ENCODE measurements around the gene OR52N4. TPM values are rescaled to one million over a fixed set of nuclear protein-coding genes. Genes with fewer than 3 reads are reported as not detected.

OR52N4 gene
- total RNA-seq, 1 donor from 2014 or later = not detected

DNA sequence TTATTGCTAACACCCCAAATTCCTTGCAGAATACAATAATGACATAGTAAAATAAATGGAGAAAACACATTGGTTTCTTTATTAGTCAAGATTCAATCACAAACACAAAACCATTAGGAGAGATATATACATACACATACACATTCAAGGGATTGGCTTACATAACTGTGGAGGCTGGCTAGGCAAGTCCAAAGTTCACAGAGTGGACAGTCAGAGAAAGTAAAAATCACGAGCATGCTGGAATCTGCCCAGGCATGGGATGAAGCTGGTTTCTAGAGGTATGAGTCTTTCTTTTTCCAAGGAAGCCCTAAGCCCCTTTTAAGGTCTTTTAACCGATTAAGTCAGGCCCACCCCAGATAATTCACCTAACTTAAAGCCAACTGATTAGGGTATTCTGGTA is 31.4 kb upstream of the OR52N4 start:
- H3K27me3 ChIP-seq (ENCODE audit: control insufficient read depth, insufficient read depth, low read length) = no peaks in the 10 kb centered on the region
- no peaks in the 10 kb centered on the region for H3K36me3 ChIP-seq (ENCODE audit: control insufficient read depth, insufficient read depth, low read length)
- TF ChIP-seq, protein P1, sequence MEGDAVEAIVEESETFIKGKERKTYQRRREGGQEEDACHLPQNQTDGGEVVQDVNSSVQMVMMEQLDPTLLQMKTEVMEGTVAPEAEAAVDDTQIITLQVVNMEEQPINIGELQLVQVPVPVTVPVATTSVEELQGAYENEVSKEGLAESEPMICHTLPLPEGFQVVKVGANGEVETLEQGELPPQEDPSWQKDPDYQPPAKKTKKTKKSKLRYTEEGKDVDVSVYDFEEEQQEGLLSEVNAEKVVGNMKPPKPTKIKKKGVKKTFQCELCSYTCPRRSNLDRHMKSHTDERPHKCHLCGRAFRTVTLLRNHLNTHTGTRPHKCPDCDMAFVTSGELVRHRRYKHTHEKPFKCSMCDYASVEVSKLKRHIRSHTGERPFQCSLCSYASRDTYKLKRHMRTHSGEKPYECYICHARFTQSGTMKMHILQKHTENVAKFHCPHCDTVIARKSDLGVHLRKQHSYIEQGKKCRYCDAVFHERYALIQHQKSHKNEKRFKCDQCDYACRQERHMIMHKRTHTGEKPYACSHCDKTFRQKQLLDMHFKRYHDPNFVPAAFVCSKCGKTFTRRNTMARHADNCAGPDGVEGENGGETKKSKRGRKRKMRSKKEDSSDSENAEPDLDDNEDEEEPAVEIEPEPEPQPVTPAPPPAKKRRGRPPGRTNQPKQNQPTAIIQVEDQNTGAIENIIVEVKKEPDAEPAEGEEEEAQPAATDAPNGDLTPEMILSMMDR (IDR thresholded peaks at IDR 0.05; ENCODE audit: insufficient read depth, low read length, poor library complexity, severe bottlenecking) = no peak
- no peak overlapping the region for H3K4me3 ChIP-seq (ENCODE audit: low read depth, low read length)
- DNase-seq (ENCODE audit: low read depth) = no peak

DNA sequence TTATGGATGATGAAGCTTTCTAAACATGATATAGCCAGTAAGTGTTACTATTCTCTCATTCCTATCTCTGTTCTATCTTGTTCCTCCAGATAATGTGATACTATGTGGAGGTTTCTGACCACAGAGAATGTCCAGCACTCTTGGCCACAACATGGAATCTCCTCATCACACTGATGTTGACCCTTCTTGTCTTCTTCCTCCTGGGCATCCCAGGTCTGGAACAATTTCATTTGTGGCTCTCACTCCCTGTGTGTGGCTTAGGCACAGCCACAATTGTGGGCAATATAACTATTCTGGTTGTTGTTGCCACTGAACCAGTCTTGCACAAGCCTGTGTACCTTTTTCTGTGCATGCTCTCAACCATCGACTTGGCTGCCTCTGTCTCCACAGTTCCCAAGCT is 27.7 kb upstream of the OR52N4 start:
- no peak for DNase-seq (ENCODE audit: low read depth)
- TF ChIP-seq, protein P1 (IDR thresholded peaks at IDR 0.05; ENCODE audit: insufficient read depth, low read length, poor library complexity, severe bottlenecking) = no peak
- no peak overlapping the region for H3K4me3 ChIP-seq (ENCODE audit: low read depth, low read length)

DNA sequence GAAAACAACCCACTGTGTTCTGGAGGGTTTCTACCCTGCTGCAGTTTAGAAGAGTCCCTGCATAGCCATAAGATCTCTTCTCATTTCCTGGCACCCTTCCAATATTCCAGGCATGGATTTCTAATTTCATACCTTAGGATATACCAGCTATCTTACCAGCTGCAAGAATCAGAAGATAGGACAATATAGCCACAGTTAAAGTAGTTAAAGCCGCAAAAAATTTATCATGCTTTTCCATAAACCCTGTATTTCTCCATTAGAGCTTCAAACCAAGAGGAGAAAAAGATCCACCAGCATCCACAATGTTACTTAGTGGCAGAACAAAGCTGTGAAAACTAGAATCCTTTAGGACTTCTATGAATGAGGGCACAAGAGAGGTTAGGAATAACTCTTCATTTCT is 26.4 kb upstream of the OR52N4 start:
- Histone ChIP-seq H3K27me3 (ENCODE audit: control insufficient read depth, insufficient read depth, low read length) (no peaks in the 10 kb centered on the region), H3K36me3 (ENCODE audit: control insufficient read depth, insufficient read depth, low read length) (no peaks in the 10 kb centered on the region), H3K4me3 (ENCODE audit: low read depth, low read length) (no peak overlapping the region)
- TF ChIP-seq, protein P1 (IDR thresholded peaks at IDR 0.05; ENCODE audit: insufficient read depth, low read length, poor library complexity, severe bottlenecking) = no peak
- DNase-seq (ENCODE audit: low read depth) = no peak

More for the DNA sequence above, 27.7 kb upstream of the OR52N4 start:
- no peaks in the 10 kb centered on the region for H3K27me3 ChIP-seq (ENCODE audit: control insufficient read depth, insufficient read depth, low read length)
- no peaks in the 10 kb centered on the region for H3K36me3 ChIP-seq (ENCODE audit: control insufficient read depth, insufficient read depth, low read length)

DNA sequence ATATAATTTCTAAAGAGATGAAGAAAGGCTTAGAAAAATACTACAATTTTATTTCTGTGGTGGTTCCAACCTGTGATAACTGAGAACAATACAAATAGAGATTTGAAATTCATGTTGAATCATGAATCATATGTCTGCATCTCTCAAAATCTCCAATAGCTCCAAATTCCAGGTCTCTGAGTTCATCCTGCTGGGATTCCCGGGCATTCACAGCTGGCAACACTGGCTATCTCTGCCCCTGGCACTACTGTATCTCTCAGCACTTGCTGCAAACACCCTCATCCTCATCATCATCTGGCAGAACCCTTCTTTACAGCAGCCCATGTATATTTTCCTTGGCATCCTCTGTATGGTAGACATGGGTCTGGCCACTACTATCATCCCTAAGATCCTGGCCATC is 17.6 kb upstream of the OR52N4 start, which contains the start of gene OR56B1:
OR56B1 (plus strand) TSS at position 53 of the 400 bp plus-strand sequence; CDS start at position 122, 69 bp downstream.
- no peaks in the 10 kb centered on the region for H3K36me3 ChIP-seq (ENCODE audit: control insufficient read depth, insufficient read depth, low read length)
- no peak for DNase-seq (ENCODE audit: low read depth)
- H3K4me3 ChIP-seq (ENCODE audit: low read depth, low read length) = no peak within 1 kb of the TSS
- TF ChIP-seq, protein P1 (IDR thresholded peaks at IDR 0.05; ENCODE audit: insufficient read depth, low read length, poor library complexity, severe bottlenecking) = no peak
- no peaks in the 10 kb centered on the region for H3K27me3 ChIP-seq (ENCODE audit: control insufficient read depth, insufficient read depth, low read length)

DNA sequence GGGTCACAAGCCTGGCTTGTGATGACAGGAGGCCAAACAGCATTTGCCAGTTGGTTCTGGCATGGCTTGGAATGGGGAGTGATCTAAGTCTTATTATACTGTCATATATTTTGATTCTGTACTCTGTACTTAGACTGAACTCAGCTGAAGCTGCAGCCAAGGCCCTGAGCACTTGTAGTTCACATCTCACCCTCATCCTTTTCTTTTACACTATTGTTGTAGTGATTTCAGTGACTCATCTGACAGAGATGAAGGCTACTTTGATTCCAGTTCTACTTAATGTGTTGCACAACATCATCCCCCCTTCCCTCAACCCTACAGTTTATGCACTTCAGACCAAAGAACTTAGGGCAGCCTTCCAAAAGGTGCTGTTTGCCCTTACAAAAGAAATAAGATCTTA is 17.0 kb upstream of the OR52N4 start:
- Histone ChIP-seq H3K4me3 (ENCODE audit: low read depth, low read length) (no peak overlapping the region), H3K27me3 (ENCODE audit: control insufficient read depth, insufficient read depth, low read length) (no peaks in the 10 kb centered on the region), H3K36me3 (ENCODE audit: control insufficient read depth, insufficient read depth, low read length) (no peaks in the 10 kb centered on the region)
- DNase-seq (ENCODE audit: low read depth) = no peak
- TF ChIP-seq, protein P1 (IDR thresholded peaks at IDR 0.05; ENCODE audit: insufficient read depth, low read length, poor library complexity, severe bottlenecking) = no peak

DNA sequence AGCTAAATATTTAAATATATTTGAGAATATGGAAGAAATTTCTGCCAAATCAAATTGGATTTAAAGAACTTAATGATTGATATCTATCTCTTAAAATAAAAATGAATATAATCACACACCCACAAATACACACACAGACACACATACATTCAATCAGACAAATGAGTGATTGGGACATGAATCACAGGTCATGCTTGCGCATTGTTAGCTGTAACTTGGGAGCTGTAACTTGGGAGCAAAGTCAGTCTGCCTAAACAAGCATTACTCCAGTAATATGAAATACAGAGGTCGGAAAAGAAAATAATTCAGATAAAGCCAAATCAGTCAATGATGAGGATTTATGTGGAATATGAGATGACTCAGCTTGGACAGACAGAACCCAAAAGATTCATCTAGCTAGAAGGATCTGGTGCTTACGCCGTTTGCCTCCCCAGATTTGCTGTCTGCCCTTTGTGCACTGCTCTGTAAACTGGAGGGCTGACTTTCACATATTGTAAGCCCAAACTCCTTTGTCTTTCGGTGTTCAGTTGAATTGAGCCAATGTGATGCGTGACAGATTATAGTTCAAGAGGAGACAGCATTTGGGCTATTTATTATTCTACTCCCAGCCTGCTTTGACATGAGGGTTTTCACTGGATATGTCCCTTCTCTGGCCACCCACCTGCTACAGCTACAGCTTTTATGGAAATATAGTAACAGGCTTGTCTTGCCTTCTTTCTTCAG is 16.2 kb upstream of the OR52N4 start:
- TF ChIP-seq, protein P1 (IDR thresholded peaks at IDR 0.05; ENCODE audit: insufficient read depth, low read length, poor library complexity, severe bottlenecking) = no peak
- DNase-seq (ENCODE audit: low read depth) = no peak
- Histone ChIP-seq H3K4me3 (ENCODE audit: low read depth, low read length) (no peak overlapping the region), H3K27me3 (ENCODE audit: control insufficient read depth, insufficient read depth, low read length) (no peaks in the 10 kb centered on the region), H3K36me3 (ENCODE audit: control insufficient read depth, insufficient read depth, low read length) (no peaks in the 10 kb centered on the region)

Data from kidney epithelial cell (primary cell).